Panc1 (cell line): ENCODE measurements around the gene DENND10.
A peak's percentile ranks its signal among the peaks of the same experiment; 100 is the strongest.

Experiments used
- CTCF ChIP-seq: fragments of 450-650 bp; IDR thresholded peaks from 2 replicates; pipeline ENCODE4 v1.5.1; 2017; ENCODE audit warnings: mild to moderate bottlenecking
- POLR2AphosphoS5 ChIP-seq: IDR thresholded peaks from 2 replicates; pipeline ENCODE4 v1.6.1; 2012; ENCODE audit warnings: mild to moderate bottlenecking, low read depth, low read length, moderate library complexity
- REST ChIP-seq, 2 experiments: IDR thresholded peaks; 2 replicates each; pipeline ENCODE4 v1.6.1; 2011 to 2012; ENCODE audit warnings: low read depth in 2 of 2, control low read depth in 1 of 2, low read length in 1 of 2, mild to moderate bottlenecking in 1 of 2, moderate library complexity in 1 of 2; ENCODE audit not compliant: insufficient read depth in 1 of 2
- SIN3A ChIP-seq: IDR thresholded peaks from 2 replicates; pipeline ENCODE4 v1.6.1; 2012; ENCODE audit warnings: low read depth, mild to moderate bottlenecking, low read length, moderate library complexity, borderline replicate concordance; ENCODE audit not compliant: insufficient read depth

- TF ChIP-seq CTCF: no peak
- peak; percentile 79 for TF ChIP-seq POLR2AphosphoS5
- peak; percentile 77; the same call in 1 of the 2 replicates for TF ChIP-seq SIN3A
- TF ChIP-seq REST (IDR thresholded peaks at IDR 0.05; ENCODE audit: insufficient read depth in 1 of 2, low read depth in 2 of 2, low read length in 1 of 2): no peak
Measured at GRCh38 chr10:119103903-119104653, at the start of gene DENND10.
